ENCODE measurements around the gene XKRX.
A peak's percentile ranks its signal among the peaks of the same experiment; 100 is the strongest.

The XKRX gene

GRCh38 chrX:100883654-100884053, 45.1 kb downstream of the XKRX start:
- H3K36me3 Mint-ChIP-seq (ENCODE audit: low read depth): no peaks in the 10 kb centered on the region
- H3K9me3 Mint-ChIP-seq: peaks cover 66% of the 10 kb centered on the region
- DNase-seq: no peak
- no peak overlapping the region for H3K27ac Mint-ChIP-seq
- no peak overlapping the region for H3K4me3 Mint-ChIP-seq
- TF ChIP-seq CTCF (IDR thresholded peaks at IDR 0.05): no peak
- no peaks in the 10 kb centered on the region for H3K27me3 Mint-ChIP-seq (ENCODE audit: low read depth, poor library complexity)
- no peaks in the 10 kb centered on the region for H3K4me1 Mint-ChIP-seq

- H3K36me3 Mint-ChIP-seq (ENCODE audit: low read depth): no peaks in the 10 kb centered on the region
- DNase-seq: no peak
- no peak overlapping the region for H3K4me3 Mint-ChIP-seq
- peaks cover 53% of the 10 kb centered on the region for H3K9me3 Mint-ChIP-seq
- TF ChIP-seq CTCF (IDR thresholded peaks at IDR 0.05): no peak
- H3K27ac Mint-ChIP-seq: no peak overlapping the region
- H3K27me3 Mint-ChIP-seq (ENCODE audit: low read depth, poor library complexity): no peaks in the 10 kb centered on the region
- H3K4me1 Mint-ChIP-seq: no peaks in the 10 kb centered on the region
These were observed 48.3 kb downstream of the XKRX start for GRCh38 chrX:100880368-100880767.

GRCh38 chrX:100874325-100874724, 54.4 kb downstream of the XKRX start, which contains the start of gene NOX1:
Gene NOX1 (minus strand): TSS chrX:100874359. CDS start chrX:100874139, 220 bp downstream.
- TF ChIP-seq CTCF (IDR thresholded peaks at IDR 0.05): no peak
- no peaks in the 10 kb centered on the region for H3K36me3 Mint-ChIP-seq (ENCODE audit: low read depth)
- H3K27ac Mint-ChIP-seq: no peak within 1 kb of the TSS
- peaks cover 3% of the 10 kb centered on the region for H3K27me3 Mint-ChIP-seq (ENCODE audit: low read depth, poor library complexity)
- H3K4me3 Mint-ChIP-seq: no peak within 1 kb of the TSS
- peaks cover 36% of the 10 kb centered on the region for H3K9me3 Mint-ChIP-seq
- no peak for DNase-seq
- H3K4me1 Mint-ChIP-seq: peaks cover 5% of the 10 kb centered on the region

GRCh38 chrX:100871594-100872560, 56.8 kb downstream of the XKRX start:
- peaks cover 45% of the 10 kb centered on the region for H3K9me3 Mint-ChIP-seq
- DNase-seq: no peak
- H3K4me3 Mint-ChIP-seq: no peak overlapping the region
- peaks cover 5% of the 10 kb centered on the region for H3K4me1 Mint-ChIP-seq
- TF ChIP-seq CTCF (IDR thresholded peaks at IDR 0.05): no peak
- H3K36me3 Mint-ChIP-seq (ENCODE audit: low read depth): no peaks in the 10 kb centered on the region
- peaks cover 10% of the 10 kb centered on the region for H3K27me3 Mint-ChIP-seq (ENCODE audit: low read depth, poor library complexity)
- H3K27ac Mint-ChIP-seq: no peak overlapping the region

- H3K4me3 Mint-ChIP-seq: no peak overlapping the region
- no peak for TF ChIP-seq CTCF (IDR thresholded peaks at IDR 0.05)
- DNase-seq: no peak
- no peaks in the 10 kb centered on the region for H3K36me3 Mint-ChIP-seq (ENCODE audit: low read depth)
- peak overlapping the region; percentile 31 for H3K27ac Mint-ChIP-seq
- H3K4me1 Mint-ChIP-seq: peaks cover 5% of the 10 kb centered on the region
- H3K9me3 Mint-ChIP-seq: peaks cover 48% of the 10 kb centered on the region
- H3K27me3 Mint-ChIP-seq (ENCODE audit: low read depth, poor library complexity): peaks cover 10% of the 10 kb centered on the region
These were observed 58.2 kb downstream of the XKRX start for GRCh38 chrX:100870527-100870926.
